ES-I3 (cell line): ENCODE measurements around the gene LRCH4.
"Not testable (repeated sequence)": the region's sequence is repeated elsewhere in the genome, so short reads cannot be mapped to it uniquely, and the experiment has no call there.

Source experiments
- H3K36me3 ChIP-seq: 2 replicates; pipeline ENCODE4 v1.6.1; 2013; ENCODE audit warnings: mild to moderate bottlenecking, low read length, control low read depth, moderate library complexity; ENCODE audit not compliant: insufficient read depth
- H3K4me1 ChIP-seq: 2 replicates; pipeline ENCODE4 v1.6.1; 2013; ENCODE audit warnings: mild to moderate bottlenecking, control low read depth, low read length; ENCODE audit not compliant: insufficient read depth
- H3K9ac ChIP-seq: 2 replicates; pipeline ENCODE4 v1.6.1; 2013; ENCODE audit warnings: low read depth, mild to moderate bottlenecking, low read length, moderate library complexity
- H3K9me3 ChIP-seq: 2 replicates; pipeline ENCODE4 v1.6.1; 2013; ENCODE audit warnings: mild to moderate bottlenecking, low read length, moderate library complexity; ENCODE audit not compliant: control insufficient read depth, insufficient read depth

LRCH4 gene

DNA sequence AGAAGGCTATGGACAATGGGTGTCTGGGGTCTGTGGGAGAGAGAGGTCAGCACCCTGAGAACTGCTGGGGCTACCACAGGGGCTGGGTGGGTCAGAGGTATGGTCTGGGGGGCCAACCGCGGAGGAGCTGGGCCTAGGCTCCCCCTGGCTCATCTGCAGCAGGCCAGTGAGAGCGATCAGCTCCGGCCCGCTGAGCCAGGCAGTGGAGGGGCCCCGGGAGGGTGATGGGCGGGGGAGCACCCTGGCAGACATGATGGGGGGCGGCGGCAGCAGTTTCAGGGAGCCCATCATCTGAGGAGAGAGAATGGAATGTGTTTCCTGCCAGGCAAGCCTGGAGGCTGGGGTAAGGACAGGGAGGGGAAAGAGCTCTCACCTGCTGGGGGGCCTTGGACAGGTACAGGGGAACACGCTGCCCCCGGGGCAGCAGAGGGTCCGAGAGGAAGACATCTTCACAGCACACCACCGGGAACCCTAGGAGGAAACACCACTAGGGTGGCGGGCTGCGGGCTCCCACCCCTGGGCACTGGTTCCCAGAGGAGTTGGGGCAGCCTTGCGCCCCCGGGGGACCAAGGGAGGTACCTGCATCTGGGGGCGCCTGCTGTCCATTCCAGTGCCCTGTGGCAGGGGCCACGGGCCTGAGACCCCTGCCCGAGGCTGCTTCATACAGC is 13.5 kb downstream of the LRCH4 start:
- no peaks in the 10 kb centered on the region for H3K36me3 ChIP-seq
- H3K9me3 ChIP-seq = no peaks in the 10 kb centered on the region
- H3K4me1 ChIP-seq = peaks cover 18% of the 10 kb centered on the region; the same call in 1 of the 2 replicates
- no peak overlapping the region for H3K9ac ChIP-seq

DNA sequence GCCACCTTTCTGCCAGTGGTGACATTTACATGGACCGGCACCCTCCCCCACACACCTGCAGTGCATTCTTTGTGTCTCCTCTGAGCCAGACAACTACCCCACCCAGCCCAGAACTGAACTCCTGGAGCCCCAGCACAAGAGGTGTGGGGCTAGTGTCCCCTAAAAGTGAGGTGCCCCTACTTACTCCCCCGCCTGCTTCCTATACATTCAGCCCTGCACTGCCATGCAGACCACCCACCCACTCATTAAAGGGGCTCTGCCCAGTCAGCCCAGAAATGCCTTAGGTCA is 14.2 kb downstream of the LRCH4 start:
- Histone ChIP-seq H3K36me3 (no peaks in the 10 kb centered on the region), H3K9me3 (no peaks in the 10 kb centered on the region), H3K4me1 (peaks cover 22% of the 10 kb centered on the region), H3K9ac (0 out of 2 replicates have a peak overlapping the region, but pooled peaks have one; percentile 74)

DNA sequence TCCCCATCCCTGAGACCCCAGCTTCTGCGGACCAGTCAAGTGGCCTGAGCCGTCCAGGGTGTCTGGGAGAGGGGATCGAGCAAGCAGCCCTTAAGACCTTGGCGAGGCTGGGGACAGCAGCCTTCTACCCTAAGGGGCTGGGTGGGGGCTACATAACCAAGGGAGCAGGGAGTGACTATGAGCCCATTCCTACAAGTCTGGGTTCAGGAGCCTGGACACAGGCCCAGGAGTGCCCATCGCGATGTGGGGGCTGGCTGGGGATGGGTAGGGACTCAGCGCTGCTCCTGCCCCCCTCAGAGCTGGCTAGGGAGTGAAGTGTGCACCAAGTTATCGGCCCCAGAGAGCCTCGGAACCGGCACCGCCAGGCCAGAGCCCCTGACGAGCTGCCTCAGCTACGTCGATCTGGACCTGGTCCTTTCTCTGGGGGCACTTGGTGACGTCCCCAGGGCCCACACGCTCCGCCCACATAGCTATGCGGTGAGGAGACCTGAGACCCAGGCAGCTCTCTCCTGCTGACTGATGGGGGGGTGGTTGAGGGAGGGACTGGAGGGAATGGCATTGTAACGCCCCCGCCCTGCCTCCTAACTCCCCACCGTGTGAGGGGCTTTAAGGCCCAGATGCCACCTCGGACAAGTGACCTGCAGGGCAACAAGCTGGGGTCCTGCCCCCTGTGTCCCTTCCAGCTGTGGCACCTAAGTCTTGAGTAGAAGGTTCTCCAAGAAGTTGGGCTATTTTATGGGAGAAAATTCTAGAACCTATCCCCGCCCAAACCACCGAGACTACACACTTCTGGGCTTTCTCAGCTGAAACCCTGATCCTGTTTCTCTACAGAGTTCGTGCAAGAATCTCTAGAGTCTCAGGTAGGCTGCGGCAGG is 14.7 kb downstream of the LRCH4 start:
- peaks cover 22% of the 10 kb centered on the region for H3K4me1 ChIP-seq
- H3K9ac ChIP-seq = peak overlapping the region; percentile 74; the same call in 1 of the 2 replicates
- H3K9me3 ChIP-seq = no peaks in the 10 kb centered on the region
- H3K36me3 ChIP-seq = no peaks in the 10 kb centered on the region

DNA sequence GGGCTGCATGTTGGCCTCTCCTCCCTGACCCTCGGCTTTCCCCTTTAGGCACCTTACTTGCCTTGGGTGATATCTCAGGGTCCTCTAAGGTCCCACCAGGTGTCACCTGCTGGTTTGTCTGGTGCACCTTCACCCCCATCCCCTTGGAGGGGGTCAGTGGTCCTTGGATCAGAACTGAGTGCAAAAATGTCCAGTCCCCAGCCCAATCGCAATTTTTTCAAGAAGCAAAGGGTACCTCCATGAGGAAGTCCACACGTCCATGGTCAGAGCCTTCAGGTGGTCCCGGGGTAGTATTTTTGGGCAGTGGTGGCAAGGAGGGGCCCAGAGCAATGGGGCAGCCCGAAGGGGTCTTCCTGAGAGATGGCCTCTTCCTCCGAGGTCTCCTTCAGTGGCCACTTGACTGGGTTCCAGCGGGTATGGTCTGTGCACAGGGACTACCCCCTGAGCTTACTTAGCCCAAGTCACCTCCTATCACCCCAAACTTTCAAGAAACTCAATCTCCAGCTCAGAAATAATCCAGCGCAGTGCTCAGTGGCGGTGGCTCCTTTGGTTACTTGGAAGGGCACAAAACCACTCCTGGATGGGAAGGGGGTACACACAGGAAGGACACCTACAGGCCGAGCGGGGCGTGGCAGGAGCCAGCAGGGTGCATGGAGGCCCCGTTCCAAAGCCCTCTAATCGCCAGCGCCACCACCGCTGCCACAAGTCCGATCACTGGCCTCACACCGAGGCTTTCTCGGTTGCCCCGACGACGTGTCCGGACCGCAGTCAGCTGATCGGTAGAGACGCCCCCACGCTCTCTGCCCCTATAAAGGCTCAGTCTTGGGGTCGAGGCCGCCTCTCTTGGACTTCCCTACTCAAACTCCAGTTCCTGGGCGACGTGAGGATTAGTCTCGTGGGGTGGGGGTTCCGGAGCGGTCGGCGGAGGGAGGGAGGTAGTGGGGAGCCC is 16.8 kb downstream of the LRCH4 start:
- no peaks in the 10 kb centered on the region for H3K9me3 ChIP-seq

DNA sequence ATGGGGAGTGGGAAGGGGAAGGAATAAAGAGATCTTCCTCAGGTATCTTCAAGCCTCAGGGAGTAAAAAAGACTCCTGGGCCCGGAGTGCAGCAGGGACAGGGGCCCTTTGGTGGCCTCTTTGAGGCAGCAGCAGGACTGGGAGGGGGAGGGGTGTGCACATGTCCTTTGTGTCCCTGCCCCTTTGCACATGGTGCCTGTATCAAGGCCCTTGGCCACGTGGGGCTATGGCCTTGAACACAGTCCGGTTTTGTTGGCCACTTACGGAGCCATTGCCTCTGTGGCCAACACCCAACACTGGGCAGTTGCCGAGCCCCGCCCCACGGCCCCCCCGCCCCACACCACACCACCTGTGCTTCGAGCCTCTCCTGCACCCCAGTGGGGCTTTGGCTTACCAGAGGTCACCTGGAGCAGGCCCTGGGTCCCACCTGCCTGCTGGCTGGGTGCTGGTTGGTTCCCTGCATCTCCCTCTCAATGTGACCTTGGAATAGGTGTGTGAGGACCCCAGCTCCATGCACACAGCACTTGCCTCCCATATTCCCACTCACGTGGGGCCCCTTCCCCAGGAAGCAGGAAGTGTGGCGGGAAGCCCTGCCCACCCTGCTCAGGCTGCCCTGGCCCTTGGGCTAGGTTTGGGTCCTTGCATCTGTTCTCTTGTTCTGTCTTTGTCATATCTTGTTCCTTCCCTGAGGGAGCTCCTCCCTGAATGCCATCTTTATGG is 17.6 kb downstream of the LRCH4 start:
- H3K9ac ChIP-seq = no peak overlapping the region
- no peaks in the 10 kb centered on the region for H3K36me3 ChIP-seq
- H3K9me3 ChIP-seq = no peaks in the 10 kb centered on the region
- H3K4me1 ChIP-seq = peaks cover 22% of the 10 kb centered on the region

More for the DNA sequence above, 16.8 kb downstream of the LRCH4 start:
- peak overlapping the region; percentile 74 for H3K9ac ChIP-seq
- H3K36me3 ChIP-seq = no peaks in the 10 kb centered on the region
- peaks cover 22% of the 10 kb centered on the region for H3K4me1 ChIP-seq

DNA sequence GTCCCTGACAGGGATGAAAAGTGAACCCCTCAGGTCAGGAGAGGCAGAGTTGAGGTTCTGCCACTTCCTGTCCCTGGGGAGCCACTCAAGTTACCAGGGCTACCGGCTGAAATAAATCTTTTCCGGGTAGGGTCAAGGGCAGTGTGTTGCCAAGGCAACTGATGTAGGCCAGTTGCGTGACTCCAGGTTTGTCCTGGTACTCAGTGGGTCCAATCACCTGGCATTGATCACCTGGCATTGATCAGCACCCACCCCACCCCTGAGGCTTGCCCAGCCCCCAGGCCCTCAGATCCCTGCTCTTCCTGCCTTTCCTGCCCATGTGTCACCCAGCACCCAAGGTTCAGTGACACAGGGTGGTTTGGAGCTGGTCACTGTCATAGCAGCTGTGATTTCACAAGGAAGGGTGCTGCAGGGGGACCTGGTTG is 18.2 kb downstream of the LRCH4 start:
- H3K36me3 ChIP-seq = no peaks in the 10 kb centered on the region
- no peak overlapping the region for H3K9ac ChIP-seq
- H3K4me1 ChIP-seq = peaks cover 22% of the 10 kb centered on the region

DNA sequence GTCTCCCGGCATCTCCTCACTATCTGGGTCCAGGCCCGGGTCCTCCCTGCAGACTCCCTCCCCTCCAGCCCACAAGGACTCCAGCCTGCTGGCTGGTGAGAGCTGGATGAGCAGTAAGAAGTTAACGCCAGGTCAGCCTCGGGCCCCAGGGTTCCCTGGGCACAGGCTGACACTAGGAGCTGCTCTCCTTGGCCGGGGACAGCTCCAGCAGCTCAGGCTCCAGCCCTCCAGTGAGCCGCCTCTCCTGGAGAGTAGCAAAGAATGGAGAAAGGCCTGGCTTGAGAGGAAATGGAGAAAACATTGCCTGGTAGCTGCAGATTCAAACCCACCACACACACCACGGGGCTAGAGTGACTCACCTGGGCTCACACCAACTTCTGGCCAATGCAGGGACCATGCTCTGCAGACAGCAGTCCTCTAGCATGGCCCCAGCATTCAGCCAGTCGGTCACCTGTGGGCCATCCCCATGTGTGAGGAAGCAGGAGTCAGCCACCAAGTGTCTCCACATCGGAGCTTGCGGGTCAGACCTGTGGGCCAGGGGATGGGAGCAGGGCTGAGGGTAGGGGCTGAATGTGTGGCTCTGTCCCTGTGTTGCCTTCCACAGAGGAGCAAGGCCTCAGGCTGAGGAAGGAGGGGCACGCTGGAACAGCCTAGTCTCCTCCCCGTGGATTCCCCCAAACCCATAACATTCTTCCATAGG is 18.7 kb downstream of the LRCH4 start:
- Histone ChIP-seq H3K9ac (no peak overlapping the region), H3K36me3 (no peaks in the 10 kb centered on the region), H3K9me3 (no peaks in the 10 kb centered on the region), H3K4me1 (peaks cover 18% of the 10 kb centered on the region)

More for the DNA sequence above, 18.2 kb downstream of the LRCH4 start:
- H3K9me3 ChIP-seq = no peaks in the 10 kb centered on the region

DNA sequence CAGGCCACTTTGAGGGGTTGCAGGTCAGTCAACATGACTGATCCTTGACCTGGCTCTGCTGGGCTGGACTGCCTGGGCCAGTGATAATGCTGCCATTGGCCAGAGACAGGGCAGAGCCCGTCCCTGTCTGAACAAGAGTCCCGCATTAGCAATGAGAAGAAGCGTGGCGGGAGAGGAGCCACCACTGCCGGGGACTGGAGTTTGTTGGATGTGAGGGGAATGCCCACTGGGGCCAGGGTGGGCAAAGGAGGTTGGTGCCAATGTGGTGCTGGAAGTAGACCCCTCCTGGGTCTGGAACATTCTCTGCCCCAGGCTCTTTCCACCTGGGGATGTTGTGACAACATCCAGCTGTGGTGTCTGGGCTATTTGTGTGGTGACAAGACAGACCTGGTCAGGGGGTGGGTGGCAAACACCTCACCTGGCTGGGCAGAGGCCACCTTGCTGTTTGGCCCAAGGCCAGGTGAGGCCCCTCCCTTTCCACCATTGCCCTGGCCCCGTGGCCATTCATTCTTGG is 19.9 kb downstream of the LRCH4 start:
- no peak overlapping the region for H3K9ac ChIP-seq
- no peaks in the 10 kb centered on the region for H3K9me3 ChIP-seq
- no peaks in the 10 kb centered on the region for H3K36me3 ChIP-seq
- peaks cover 12% of the 10 kb centered on the region for H3K4me1 ChIP-seq

DNA sequence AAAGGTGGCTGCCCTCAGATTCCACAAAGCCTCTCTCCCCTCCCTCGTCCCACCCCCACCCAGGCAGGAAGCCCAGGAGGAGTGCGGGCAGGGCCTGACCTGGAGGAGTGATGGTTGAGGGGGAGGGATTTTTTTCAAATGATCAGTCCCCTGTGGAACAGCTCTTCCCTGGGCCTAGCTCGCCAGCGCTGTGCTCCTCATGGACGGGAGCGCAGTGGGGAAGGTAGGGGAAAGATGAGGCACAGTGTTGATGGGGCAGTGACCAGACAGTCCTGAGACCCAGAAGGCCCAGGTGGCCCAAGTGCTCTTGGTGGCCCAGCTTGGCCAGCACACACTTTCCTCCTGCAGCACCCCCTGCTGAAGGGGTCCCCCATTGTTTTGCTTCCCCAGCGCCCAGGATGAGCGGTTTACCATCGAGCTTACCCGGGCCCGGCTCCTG is 20.8 kb downstream of the LRCH4 start:
- Histone ChIP-seq H3K4me1 (peaks cover 12% of the 10 kb centered on the region), H3K9ac (no peak overlapping the region), H3K9me3 (no peaks in the 10 kb centered on the region), H3K36me3 (no peaks in the 10 kb centered on the region)

DNA sequence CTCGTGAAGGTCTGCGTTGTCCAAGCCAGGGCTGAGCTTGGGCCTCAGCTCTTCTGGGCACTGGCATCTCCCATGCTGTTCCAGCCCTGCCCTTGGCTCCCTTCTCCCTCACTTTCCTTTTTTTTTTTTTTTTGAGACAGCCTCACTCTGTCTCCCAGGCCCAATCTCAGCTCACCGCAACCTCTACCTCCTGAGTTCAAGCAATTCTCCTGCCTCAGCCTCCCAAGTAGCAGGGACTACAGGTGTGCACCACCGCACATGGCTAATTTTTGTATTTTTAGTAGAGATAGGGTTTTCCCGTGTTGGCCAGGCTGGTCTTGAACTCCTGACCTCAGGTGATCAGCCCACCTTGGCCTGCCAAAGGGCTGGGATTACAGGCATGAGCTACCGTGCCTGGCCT is 21.5 kb downstream of the LRCH4 start:
- not testable (repeated sequence) for H3K9me3 ChIP-seq, H3K9ac ChIP-seq, H3K36me3 ChIP-seq
- peaks cover 12% of the 10 kb centered on the region for H3K4me1 ChIP-seq

DNA sequence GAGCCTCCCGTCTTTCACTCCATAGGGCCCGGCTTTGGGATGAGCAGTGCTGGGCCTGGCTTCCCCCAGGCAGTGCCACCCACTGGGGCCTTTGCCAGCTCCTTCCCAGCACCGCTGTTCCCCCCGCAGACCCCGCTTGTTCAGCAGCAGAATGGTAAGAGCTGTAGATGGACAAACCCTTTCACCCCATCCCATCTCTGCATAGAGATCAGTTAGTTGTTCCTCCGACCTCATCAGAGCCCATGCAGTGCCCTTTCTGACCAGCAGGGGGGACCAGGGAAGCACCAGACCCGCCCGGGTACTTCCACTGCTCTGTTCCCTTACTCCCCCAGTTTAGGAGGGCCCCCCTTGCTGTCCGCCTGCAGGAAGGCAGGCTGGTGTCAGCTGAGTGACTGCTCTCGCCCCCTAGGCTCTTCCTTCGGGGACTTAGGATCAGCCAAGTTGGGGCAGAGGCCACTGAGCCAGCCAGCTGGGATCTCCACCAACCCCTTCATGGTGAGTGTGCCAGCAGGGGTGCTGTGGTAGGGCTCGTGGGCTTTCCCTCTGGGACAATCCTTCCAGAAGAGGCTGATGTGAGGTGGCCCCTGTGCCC is 22.0 kb downstream of the LRCH4 start:
- Histone ChIP-seq H3K9ac (no peak overlapping the region), H3K36me3 (no peaks in the 10 kb centered on the region), H3K9me3 (no peaks in the 10 kb centered on the region), H3K4me1 (peaks cover 7% of the 10 kb centered on the region)

DNA sequence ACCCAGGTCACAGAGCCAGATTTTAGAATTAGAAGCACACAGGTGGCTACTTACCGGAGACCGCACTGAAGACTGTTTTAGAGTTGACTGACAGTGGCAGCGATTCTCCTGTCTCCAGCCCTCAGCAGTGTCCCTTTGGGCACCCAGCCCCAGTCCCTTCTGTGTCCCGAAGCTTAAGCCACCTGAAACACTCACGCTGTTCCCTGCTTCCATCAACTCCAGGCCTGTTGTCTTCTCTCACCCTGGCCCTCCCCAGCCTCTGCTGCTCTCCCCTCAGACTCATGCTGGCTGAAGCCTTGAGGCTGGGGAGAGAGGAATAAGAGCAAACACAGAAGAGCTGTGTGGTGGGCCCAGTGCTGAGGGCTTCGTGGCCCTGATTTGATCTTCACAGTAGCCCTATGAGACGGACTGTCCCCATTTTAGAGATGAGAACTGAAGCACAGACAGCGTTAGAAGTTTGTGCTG is 22.8 kb downstream of the LRCH4 start:
- H3K9ac ChIP-seq = no peak overlapping the region
- H3K4me1 ChIP-seq = peaks cover 5% of the 10 kb centered on the region
- H3K9me3 ChIP-seq = no peaks in the 10 kb centered on the region
- no peaks in the 10 kb centered on the region for H3K36me3 ChIP-seq
